K562 (cell line): ENCODE results near the gene PTPRU.

Experiments
- BMI1 ChIP-seq: fragments of 150-350 bp; IDR thresholded peaks from 2 replicates; pipeline ENCODE4 v1.6.1; 2014; ENCODE audit warnings: low read length
- SP2 ChIP-seq: IDR thresholded peaks from 2 replicates; pipeline ENCODE4 v1.6.1; 2011; ENCODE audit warnings: mild to moderate bottlenecking, low read depth, low read length, moderate library complexity; ENCODE audit not compliant: poor library complexity, severe bottlenecking; ENCODE audit errors: extremely low read depth

DNA sequence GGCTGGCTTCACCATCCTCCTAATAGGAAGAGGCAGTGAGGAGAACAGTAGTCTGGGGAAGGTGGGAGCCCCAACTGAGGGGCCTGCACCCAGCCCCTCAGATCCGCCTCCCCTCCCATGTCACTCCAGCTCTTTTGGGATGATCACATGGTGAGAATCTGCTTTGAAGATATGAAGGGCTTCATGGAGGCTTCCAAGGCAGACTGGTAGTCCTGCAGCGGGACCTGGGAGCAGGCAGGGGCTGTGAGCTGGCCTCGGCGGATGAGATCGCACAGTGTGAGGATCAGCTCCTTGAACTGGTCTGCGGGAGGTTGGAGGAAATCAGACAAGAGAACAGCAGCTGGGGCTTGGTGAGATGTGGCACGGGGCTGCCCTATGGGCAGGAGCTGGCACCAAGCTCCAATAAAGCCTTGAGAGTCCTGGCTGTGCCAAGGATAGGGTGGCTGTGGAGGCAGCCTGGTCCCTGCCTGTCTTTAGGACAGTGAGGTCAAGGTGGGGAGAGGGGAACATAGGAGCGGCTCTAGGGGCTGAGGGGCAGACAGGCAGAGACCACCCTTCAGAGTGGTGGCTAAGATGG is 42.4 kb upstream of the PTPRU start:
- no peak for TF ChIP-seq SP2
- TF ChIP-seq BMI1 = no peak
